HG03108 (cell line): ENCODE results near the gene C1QTNF4.
"Not testable (repeated sequence)": the region's sequence is repeated elsewhere in the genome, so short reads cannot be mapped to it uniquely, and the experiment has no call there.

Experiments used
- ATAC-seq: cut with Tn5 transposase; IDR thresholded peaks from one replicate; pipeline ENCODE4 v1.9.1; 2021; ENCODE audit warnings: moderate library complexity; ENCODE audit not compliant: unreplicated experiment

The C1QTNF4 gene

GRCh38 chr11:47569646-47570045 is 24.6 kb downstream of the C1QTNF4 start:
- ATAC-seq: no peak

DNA sequence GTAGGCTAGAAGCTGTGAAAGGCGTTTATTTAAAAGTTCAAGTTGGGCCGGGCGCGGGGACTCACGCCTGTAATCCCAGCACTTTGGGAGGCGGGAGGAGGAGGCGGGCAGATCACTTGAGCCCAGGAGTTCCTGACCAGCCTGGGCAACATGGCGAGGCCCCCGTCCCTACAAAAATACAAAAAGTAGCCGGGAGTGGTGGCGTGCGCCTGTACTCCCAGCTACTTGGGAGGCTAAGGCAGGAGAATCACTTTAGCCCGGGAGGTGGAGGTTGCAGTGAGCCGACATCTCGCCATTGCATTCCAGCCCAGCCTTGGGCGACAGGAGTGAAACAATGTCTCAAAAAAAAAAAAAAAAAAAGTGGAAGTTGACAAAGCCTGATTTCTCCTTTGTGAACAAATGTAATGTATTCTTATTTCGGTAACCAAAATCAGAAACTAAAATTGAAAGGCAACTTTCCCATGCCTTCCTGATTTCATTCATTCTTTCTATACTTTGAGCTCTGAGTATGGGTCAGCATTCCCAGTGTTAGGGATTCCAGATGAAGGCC is 28.0 kb downstream of the C1QTNF4 start:
- no peak for ATAC-seq

DNA sequence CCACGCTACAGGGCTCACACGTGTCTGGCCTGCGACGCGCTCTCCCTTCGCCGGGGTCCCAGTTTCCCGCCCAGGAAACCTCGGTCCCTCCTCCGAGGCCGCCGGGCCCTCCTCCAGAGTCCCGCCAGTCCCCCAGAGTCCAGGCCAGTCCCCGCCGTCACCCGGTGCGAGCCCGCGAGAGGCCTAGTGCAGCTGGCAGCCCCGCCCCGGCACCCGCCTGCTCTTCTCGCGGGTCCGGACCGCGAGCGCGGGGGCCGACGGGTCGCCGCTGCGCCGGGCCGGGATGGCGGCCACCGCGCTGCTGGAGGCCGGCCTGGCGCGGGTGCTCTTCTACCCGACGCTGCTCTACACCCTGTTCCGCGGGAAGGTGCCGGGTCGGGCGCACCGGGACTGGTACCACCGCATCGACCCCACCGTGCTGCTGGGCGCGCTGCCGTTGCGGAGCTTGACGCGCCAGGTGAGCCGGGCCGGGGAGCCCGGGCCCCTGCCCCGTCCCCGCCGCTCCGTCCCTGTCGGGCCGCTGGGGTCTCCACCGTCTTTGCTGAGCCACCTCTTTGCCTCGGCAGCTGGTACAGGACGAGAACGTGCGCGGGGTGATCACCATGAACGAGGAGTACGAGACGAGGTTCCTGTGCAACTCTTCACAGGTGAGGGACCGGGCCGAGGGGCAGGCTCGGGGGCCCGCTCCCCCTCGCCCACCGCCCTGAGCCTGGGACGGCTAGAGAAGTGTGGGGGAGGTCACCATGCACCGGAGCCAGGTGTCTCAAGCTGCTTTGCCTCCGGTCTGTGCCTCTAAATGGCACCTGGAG is 28.7 kb downstream of the C1QTNF4 start, which contains the start of gene PTPMT1:
Gene PTPMT1, plus strand, starts transcription at position 260 of the 809 bp plus-strand sequence. Its CDS starts 24 bp downstream, at position 284.
- ATAC-seq: peak; percentile 80

GRCh38 chr11:47564933-47565339 is 29.3 kb downstream of the C1QTNF4 start:
- ATAC-seq: peak; percentile 10

GRCh38 chr11:47564366-47564765 is 29.8 kb downstream of the C1QTNF4 start:
- not testable (repeated sequence) for ATAC-seq

- not testable (repeated sequence) for ATAC-seq
These were observed 31.8 kb downstream of the C1QTNF4 start for GRCh38 chr11:47562393-47562792.

DNA sequence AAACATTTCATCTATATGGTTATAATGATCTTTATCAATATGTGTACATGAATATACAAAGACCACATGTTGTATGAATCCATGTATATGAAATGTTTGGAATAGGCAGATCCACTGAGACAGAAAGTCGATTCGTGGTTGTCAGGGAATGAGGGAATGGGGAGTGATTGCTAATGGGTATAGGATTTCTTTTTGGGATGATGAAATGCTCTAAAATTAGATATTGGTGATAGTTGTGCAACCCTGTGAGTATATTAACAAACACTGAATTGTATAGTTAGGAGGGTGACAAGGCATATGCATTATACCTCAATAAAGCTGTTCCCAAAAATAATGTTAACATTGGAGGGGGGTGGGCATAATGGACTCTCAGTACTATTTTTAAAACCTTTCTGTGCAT is 33.8 kb downstream of the C1QTNF4 start:
- ATAC-seq: no peak

- no peak for ATAC-seq
These were observed 35.5 kb downstream of the C1QTNF4 start for GRCh38 chr11:47558695-47559094.

DNA sequence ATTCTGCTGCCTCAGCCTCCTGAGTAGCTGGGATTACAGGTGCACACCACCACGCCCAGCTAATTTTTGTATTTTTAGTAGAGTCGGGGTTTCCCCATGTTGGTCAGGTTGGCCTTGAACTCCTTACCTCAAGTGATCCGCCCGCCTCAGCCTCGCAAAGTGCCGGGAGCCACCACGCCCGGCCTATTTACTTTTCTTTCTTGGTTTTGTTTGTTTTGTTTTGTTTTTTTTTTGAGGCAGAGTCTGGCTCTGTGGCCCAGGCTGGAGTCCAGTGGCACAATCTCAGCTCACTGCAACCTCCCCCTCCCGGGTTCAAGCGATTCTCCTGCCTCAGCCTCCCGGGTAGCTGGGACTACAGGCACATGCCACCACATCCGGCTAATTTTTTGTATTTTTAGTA is 37.2 kb downstream of the C1QTNF4 start:
- ATAC-seq: not testable (repeated sequence)

DNA sequence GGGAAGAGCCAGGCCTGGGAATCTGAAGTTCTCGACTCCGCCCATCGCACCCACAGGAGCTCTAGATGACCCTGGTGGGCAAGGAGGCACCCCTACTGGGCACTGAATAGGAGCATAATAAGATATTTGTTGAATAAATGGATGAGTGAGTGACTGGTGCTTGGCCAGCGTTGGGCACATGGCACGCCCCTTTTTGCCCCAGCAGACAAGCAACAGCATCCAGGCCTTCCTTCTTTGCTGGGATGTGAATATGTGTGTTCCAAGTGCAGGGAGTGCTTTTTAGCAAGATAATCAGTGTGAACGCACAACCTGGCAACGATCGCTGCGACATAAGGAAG is 40.8 kb downstream of the C1QTNF4 start:
- ATAC-seq: peak; percentile 11

- peak; percentile 88 for ATAC-seq
These were observed 41.4 kb downstream of the C1QTNF4 start, which contains the start of gene CELF1 for GRCh38 chr11:47552566-47553405. TSS of gene CELF1 (minus strand) at chr11:47553132. CDS start at chr11:47499523, 53,609 bp downstream.

GRCh38 chr11:47552056-47552565 is 42.1 kb downstream of the C1QTNF4 start:
- ATAC-seq: no peak

GRCh38 chr11:47551086-47551485 is 43.1 kb downstream of the C1QTNF4 start:
- no peak for ATAC-seq

DNA sequence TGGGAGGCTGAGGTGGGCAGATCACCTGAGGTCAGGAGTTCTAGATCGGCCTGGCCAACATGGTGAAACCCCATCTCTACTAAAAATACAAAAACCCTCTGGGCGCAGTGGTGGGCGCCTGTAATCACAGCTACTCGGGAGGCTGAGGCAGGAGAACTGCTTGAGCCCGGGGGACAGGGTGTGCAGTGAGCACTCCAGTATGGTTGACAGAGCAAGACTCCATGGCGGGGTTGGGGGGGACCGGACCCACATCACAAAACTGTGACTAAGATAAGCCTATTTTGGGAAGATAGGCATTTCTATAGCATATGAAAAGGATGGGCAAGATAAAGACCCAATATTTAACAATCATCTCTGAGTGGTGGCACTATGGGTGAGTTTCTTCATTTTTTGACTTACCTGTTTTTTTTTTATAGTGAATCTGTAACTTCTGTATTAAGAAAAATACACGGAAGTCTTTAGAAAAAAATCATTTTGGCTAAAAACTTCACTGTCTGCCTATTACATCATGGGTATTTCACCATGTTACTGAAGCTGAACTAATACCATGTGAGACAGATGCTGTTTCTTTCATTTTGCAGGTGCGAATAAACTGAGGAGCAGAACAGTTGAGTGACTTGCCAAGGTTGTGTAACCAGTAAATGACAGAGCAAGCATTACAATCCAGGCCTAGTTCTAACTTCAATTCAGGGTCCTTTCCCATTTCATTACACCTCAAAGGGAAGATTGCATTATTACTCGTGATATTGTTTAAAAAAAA is 43.7 kb downstream of the C1QTNF4 start:
- no peak for ATAC-seq

DNA sequence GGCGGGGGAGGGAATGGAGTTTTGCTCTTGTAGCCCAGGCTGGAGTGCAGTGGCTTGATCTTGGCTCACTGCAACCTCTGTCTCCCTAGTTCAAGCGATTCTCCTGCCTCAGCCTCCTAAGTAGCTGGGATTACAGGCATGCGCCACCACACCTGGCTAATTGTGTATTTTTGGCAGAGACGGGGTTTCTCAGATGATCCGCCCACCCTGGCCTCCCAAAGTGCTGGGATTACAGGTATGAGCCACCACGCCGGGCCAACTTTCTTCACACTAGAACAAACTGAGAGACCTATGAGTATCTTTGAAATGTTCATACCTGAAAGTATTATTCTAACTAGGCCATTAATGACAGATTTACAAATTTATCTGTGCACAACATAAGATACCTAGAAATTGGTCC is 47.9 kb downstream of the C1QTNF4 start:
- not testable (repeated sequence) for ATAC-seq

DNA sequence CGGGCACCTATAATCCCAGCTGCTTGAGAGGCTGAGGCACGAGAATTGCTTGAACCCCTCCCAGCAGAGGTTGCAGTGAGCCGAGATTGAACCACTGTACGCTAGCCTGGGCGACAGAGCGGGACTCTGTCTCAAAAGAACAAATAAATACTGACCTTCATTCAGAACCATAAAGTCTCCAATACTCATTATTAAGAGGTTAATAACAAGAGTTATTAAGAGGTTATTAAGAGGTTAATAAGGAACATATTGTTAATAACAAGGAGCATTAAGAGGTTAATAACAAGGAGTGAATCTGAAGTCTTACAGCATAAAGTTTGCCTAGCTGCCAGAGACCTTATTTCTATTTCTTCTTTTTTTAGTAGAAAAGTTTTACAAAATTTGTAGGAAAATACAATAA is 48.9 kb downstream of the C1QTNF4 start:
- no peak for ATAC-seq

- no peak for ATAC-seq
These were observed 53.1 kb downstream of the C1QTNF4 start for GRCh38 chr11:47541070-47541469.

- ATAC-seq: no peak
These were observed 54.6 kb downstream of the C1QTNF4 start for GRCh38 chr11:47539681-47540039.
